GM12873 (cell line): ENCODE data around the gene STRBP.

Source experiments
- CTCF ChIP-seq: IDR thresholded peaks from 2 replicates; pipeline ENCODE4 v1.5.1; 2012; ENCODE audit warnings: low read depth, mild to moderate bottlenecking, moderate library complexity, low read length, control low read depth; ENCODE audit not compliant: insufficient read depth; ENCODE audit errors: missing control alignments

The STRBP gene

GRCh38 chr9:123167474-123167873 is 100.9 kb downstream of the STRBP start:
- TF ChIP-seq CTCF, result no peak

GRCh38 chr9:123165813-123166212 is 102.6 kb downstream of the STRBP start:
- TF ChIP-seq CTCF, result no peak

GRCh38 chr9:123164285-123164684 is 104.1 kb downstream of the STRBP start:
- no peak for TF ChIP-seq CTCF

- TF ChIP-seq CTCF, result no peak
Observed at GRCh38 chr9:123162791-123163345, 105.5 kb downstream of the STRBP start.

GRCh38 chr9:123162360-123162759 is 106.0 kb downstream of the STRBP start:
- TF ChIP-seq CTCF, result no peak

- no peak for TF ChIP-seq CTCF
Observed at GRCh38 chr9:123157221-123157620, 111.2 kb downstream of the STRBP start.

GRCh38 chr9:123150708-123151503 is 117.5 kb downstream of the STRBP start:
- no peak for TF ChIP-seq CTCF
